VCaP (cell line): ENCODE data around the gene LIMA1.

Experiments
- H3K27ac ChIP-seq: fragments of 450-650 bp; 2 replicates; pipeline ENCODE4 v1.5.1; 2017
- CTCF ChIP-seq: fragments of 450-650 bp; conservative IDR thresholded peaks from 2 replicates; pipeline ENCODE4 v1.5.1; 2017; ENCODE audit warnings: mild to moderate bottlenecking, moderate library complexity

The LIMA1 gene

GRCh38 chr12:50142993-50143392 lies 140.3 kb downstream of the LIMA1 start:
- H3K27ac ChIP-seq: no peak overlapping the region
- TF ChIP-seq CTCF: no peak

DNA sequence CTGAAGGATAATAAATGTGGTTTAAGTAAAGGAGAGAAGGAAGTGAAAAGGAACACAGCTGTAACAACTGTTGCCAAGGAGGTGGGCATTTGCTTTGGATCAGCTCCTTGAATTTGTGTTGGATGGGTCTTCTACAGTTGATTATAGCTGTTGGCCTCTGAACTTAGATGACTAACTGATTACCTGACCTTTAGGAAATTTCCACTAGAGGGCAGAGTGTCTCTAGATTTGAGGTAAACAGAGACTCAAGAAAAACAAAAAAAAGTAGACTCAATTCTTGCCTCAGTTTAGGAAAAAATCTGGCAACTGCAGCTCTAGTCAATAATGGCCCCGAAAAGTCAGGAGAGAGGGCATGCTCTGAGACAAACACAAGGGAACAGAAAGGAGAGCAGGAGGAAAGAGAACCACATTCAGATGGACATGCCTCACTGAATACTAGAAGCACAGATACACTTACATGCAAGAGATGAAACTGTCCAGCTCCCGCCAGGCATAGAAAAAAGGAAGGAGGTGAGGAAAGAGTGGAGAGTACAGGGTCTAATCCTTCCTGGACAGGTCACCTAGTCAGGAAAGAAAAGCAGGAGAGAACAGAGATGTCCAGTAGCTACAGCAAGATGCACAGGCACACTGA lies 150.7 kb downstream of the LIMA1 start:
- TF ChIP-seq CTCF: peak; percentile 69
- H3K27ac ChIP-seq: no peak overlapping the region

DNA sequence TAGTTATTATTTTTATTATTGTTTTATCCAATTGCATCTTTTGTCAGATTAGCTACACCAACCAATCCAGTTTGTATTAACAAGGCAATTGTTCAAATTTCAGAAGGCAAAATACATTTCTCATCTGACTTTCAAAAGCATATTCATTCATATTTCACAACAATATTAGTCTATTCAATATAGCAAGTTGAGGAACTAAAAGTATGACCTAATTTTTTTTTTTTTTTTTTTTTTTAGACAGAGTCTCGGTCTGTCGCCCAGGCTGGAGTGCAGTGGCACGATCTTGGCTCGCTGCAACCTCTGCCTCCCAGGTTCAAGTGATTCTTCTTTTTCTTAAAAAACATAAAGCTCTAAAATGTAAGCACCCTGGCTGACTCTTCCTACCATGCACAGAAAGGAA lies 154.0 kb downstream of the LIMA1 start:
- H3K27ac ChIP-seq: no peak overlapping the region

DNA sequence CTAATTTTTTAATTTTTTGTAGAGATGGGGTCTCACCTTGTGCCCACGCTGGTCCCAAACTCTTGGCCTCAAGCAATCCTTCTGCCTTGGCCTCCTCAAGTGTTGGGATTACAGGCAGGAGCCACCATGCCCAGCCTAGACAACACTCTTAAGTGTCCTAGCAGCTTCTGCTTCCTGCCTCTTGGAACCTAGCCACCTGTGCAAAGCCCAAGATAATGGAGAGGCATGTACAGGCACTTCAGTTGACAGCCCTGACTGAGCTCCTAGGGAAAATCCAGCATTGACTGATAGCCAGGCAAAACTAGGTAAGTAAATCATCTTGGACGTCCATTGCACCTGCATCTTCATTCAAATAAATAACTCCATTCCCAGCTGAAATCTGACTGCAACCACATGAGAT lies 155.8 kb downstream of the LIMA1 start:
- no peak for TF ChIP-seq CTCF

More for the DNA sequence above, 154.0 kb downstream of the LIMA1 start:
- TF ChIP-seq CTCF: no peak

More for the DNA sequence above, 155.8 kb downstream of the LIMA1 start:
- H3K27ac ChIP-seq: no peak overlapping the region
